ENCODE results near the gene AADACL3.
"Not testable (repeated sequence)": the region's sequence is repeated elsewhere in the genome, so short reads cannot be mapped to it uniquely, and the experiment has no call there.

Gene AADACL3, protein sequence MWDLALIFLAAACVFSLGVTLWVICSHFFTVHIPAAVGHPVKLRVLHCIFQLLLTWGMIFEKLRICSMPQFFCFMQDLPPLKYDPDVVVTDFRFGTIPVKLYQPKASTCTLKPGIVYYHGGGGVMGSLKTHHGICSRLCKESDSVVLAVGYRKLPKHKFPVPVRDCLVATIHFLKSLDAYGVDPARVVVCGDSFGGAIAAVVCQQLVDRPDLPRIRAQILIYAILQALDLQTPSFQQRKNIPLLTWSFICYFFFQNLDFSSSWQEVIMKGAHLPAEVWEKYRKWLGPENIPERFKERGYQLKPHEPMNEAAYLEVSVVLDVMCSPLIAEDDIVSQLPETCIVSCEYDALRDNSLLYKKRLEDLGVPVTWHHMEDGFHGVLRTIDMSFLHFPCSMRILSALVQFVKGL

DNA sequence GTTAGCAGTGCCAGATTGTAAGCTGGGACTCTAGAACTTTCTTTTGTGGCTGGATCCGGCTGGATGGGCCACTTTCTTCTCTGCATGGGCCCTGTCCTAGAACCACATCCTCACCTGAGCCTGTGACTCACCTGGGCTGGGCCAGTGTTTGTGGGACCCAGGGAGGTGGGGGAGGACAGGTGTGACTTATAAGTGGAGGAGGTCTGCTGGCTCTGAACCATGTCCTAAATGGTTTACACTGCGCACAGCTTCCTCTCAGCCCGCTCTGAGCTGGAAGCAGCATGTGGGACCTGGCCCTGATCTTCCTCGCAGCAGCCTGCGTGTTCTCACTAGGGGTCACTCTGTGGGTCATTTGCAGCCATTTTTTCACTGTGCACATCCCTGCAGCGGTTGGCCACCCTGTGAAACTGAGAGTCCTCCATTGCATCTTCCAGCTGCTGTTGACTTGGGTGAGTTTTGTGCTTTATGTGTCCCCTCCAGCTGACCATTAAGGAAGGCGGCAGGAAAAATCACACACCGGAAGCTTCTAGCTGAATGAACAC is at the start of gene AADACL3:
AADACL3 (plus strand) TSS at position 215 of the 542 bp plus-strand sequence; CDS start at position 282, 67 bp downstream.
- TF ChIP-seq POLR2A (IDR thresholded peaks at IDR 0.05; ENCODE audit: low read length) (no peak), GATA1 (IDR thresholded peaks at IDR 0.05; ENCODE audit: low read depth, low read length) (no peak)
- no peak for DNase-seq

DNA sequence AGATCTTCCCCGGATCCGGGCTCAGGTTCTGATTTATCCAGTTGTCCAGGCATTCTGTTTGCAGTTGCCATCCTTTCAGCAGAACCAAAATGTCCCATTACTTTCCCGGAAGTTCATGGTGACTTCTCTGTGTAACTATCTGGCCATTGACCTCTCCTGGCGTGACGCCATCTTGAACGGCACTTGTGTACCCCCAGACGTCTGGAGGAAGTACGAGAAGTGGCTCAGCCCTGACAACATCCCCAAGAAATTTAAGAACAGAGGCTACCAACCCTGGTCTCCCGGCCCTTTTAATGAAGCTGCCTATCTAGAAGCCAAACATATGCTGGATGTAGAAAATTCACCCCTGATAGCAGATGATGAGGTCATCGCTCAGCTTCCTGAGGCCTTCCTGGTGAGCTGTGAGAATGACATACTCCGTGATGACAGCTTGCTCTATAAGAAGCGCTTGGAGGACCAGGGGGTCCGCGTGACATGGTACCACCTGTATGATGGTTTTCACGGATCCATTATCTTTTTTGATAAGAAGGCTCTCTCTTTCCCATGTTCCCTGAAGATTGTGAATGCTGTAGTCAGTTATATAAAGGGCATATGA is 49.7 kb upstream of the AADACL3 start:
- DNase-seq: no peak
- TF ChIP-seq GATA1 (IDR thresholded peaks at IDR 0.05; ENCODE audit: low read depth, low read length): no peak
- TF ChIP-seq POLR2A (IDR thresholded peaks at IDR 0.05; ENCODE audit: low read length): no peak

DNA sequence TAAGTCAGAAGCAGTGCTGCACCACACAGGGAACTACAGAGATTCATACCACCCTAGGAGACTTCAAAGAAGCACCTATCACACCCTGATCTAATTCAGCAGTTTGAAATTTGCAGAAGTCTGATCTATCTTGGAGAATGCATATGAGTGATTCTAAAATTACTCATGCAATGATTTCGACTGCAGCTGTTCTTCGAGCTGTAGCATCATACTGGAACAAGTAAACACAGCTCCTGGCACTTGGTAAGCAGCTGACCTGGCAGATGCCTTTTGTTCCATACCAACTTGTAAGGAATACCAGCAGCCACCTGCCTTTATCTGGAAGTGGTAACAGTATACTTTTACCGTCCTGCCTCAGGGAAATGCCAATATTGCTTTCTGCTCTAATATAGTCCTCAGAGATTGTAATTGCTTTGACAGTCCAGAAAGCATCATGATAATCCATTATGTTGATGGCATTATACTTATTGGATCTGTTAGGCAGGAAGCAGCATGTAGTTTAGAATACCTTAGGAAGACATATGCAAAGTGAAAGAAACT is 46.3 kb upstream of the AADACL3 start:
- no peak for DNase-seq
- no peak for TF ChIP-seq POLR2A (IDR thresholded peaks at IDR 0.05; ENCODE audit: low read length)
- TF ChIP-seq GATA1 (IDR thresholded peaks at IDR 0.05; ENCODE audit: low read depth, low read length): no peak

GRCh38 chr1:12674358-12674757 is 41.6 kb upstream of the AADACL3 start:
- TF ChIP-seq GATA1 (IDR thresholded peaks at IDR 0.05; ENCODE audit: low read depth, low read length) (no peak), POLR2A (IDR thresholded peaks at IDR 0.05; ENCODE audit: low read length) (no peak)
- DNase-seq: no peak

- DNase-seq: not testable (repeated sequence)
Observed at GRCh38 chr1:12676122-12676521, 39.8 kb upstream of the AADACL3 start.

DNA sequence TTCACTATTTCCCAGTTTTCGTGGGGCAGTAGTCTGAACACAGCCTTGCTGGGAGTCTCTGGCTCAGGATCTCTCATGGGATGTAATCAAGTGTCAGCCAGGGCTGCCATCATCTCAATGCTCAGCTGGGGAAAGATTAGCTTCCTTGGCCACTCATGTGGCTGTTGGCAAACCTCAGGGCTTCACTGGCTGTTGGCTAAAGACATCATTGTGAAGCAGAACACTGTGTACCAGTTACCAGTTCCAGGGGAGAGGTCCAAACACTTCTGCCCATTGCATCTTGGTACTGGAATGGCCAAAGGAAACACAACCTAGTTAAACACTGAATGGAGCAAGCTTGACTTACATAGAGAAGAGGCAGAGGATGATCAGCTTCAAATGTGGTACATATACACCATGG is 38.3 kb upstream of the AADACL3 start:
- DNase-seq: no peak
- TF ChIP-seq GATA1 (IDR thresholded peaks at IDR 0.05; ENCODE audit: low read depth, low read length) (no peak), POLR2A (IDR thresholded peaks at IDR 0.05; ENCODE audit: low read length) (no peak)

GRCh38 chr1:12678350-12678749 is 37.6 kb upstream of the AADACL3 start:
- TF ChIP-seq POLR2A (IDR thresholded peaks at IDR 0.05; ENCODE audit: low read length): no peak
- TF ChIP-seq GATA1 (IDR thresholded peaks at IDR 0.05; ENCODE audit: low read depth, low read length): no peak
- DNase-seq: no peak

- no peak for DNase-seq
- TF ChIP-seq GATA1 (IDR thresholded peaks at IDR 0.05; ENCODE audit: low read depth, low read length): no peak
- TF ChIP-seq POLR2A (IDR thresholded peaks at IDR 0.05; ENCODE audit: low read length): no peak
Observed at GRCh38 chr1:12678820-12679219, 37.1 kb upstream of the AADACL3 start.

DNA sequence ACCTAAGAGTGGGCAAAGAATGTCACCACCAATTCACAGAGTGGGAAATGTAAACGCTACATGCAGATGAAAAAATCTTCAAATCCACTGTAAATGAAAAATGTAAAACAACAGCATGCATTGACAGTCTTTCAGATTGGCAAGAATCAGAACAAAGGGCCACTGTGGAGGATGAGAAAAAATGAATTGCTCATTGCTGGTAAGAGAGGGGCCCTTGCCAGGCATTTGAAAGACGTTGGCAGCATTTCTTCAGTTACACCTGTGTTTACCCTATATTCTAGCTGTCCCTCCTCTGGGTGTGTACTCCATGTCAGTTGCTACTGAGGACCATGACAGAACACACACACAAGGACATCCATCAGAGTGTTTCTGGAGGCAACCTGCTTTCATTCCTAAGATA is 25.8 kb upstream of the AADACL3 start:
- TF ChIP-seq GATA1 (IDR thresholded peaks at IDR 0.05; ENCODE audit: low read depth, low read length) (no peak), POLR2A (IDR thresholded peaks at IDR 0.05; ENCODE audit: low read length) (no peak)
- DNase-seq: no peak

- TF ChIP-seq GATA1 (IDR thresholded peaks at IDR 0.05; ENCODE audit: low read depth, low read length): no peak
- no peak for TF ChIP-seq POLR2A (IDR thresholded peaks at IDR 0.05; ENCODE audit: low read length)
- DNase-seq: no peak
Observed at GRCh38 chr1:12692967-12693782, 22.7 kb upstream of the AADACL3 start.

DNA sequence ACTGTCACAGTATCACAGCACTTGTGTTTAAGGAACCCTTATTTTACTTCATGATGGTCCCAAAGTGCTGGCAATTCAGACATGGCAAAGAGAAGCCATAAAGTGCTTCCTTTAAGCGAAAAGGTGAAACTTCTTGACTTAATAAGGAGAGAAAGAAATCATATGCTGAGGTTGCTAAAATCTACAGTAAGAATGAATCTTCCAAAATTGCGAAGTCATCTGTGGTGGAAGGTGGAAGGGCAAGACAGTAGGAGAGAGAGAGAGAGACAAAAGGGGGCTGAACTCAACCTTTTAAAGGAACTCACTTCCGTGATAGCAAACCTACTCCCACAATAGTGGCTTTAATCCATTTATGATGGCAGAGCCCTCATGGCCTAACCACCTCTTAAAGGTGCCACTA is 19.3 kb upstream of the AADACL3 start:
- no peak for DNase-seq
- TF ChIP-seq GATA1 (IDR thresholded peaks at IDR 0.05; ENCODE audit: low read depth, low read length) (no peak), POLR2A (IDR thresholded peaks at IDR 0.05; ENCODE audit: low read length) (no peak)

- TF ChIP-seq GATA1 (IDR thresholded peaks at IDR 0.05; ENCODE audit: low read depth, low read length) (no peak), POLR2A (IDR thresholded peaks at IDR 0.05; ENCODE audit: low read length) (no peak)
- DNase-seq: no peak
Observed at GRCh38 chr1:12697397-12697796, 18.5 kb upstream of the AADACL3 start.

DNA sequence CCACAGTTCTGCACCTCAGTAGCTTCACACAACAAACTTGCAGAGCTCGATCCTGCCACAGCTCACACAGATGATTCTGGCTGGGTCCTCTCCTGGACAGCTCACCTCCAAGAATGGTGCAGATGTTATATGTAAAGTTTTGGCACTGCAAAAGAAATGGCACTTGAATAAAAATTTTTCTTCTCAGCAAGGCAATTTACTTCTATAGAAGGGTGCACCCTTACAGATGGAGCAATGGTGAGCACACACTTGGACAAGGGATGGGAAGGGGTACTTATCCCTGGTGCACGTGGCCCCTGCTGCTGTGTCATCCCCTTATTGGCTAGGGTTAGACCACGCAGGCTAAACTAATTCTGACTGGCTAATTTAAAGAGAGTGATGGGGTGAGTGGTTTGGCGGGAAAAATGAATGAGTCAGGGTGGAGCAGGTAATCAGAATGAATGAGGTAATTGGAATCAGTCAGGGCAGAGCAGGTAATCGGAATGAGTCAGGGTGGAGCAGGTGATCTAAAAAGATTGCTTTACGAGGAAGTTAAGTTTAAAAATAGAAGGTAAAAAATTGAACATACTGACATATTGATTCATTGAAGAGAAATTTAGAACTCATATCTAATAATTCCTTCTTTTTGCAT is 12.0 kb upstream of the AADACL3 start:
- TF ChIP-seq GATA1 (IDR thresholded peaks at IDR 0.05; ENCODE audit: low read depth, low read length) (no peak), POLR2A (IDR thresholded peaks at IDR 0.05; ENCODE audit: low read length) (no peak)
- DNase-seq: no peak
